NCI-H146 treated with DMSO at 0.1 percent for 48 hours (cell line): ENCODE measurements around the gene FOXE1.

Source experiments
- DNase-seq: peaks from one replicate; lab custom pipeline; 2025; ENCODE audit not compliant: unreplicated experiment; lab: John Stamatoyannopoulos, UW

Gene FOXE1

DNA sequence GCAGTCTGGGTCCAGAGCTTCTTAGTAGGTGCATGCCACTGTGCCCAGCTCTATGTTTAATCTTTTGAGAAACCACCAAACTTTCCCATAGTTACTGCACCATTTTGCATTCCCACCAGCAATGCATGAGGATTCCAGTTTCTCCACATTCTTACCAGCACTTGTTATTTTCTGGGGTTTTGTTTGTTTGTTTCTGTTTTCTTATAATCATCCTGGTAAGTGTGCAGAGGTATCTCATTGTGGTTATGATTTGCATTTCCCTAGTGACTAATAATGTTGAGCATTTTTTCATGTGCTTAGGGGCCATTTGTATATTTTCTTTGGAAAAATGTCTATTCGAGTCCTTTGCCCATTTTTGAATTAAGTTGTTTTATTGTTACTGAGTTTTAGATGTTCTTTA is 11.4 kb downstream of the FOXE1 start:
- DNase-seq: no peak

- no peak for DNase-seq
Measured at GRCh38 chr9:97866300-97866699, 13.3 kb downstream of the FOXE1 start.

DNA sequence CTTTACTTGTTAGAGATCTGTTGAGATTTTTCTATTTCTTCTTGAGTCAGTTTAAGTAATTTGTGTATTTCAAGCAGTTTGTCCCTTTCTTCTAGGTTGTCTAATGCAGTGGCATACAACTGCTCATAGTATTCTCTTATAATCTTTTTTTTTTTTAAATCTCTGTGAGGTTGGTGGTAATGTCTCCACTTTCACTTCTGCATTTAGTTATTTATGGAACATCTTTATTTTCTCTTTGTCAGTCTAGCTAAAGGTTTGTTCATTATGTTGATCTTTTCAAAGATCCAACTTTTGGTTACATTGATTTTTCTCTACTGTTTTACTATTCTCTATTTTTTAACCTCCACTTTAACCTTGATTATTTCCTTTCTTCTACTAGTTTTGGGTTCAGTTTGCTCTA is 13.8 kb downstream of the FOXE1 start:
- no peak for DNase-seq

DNA sequence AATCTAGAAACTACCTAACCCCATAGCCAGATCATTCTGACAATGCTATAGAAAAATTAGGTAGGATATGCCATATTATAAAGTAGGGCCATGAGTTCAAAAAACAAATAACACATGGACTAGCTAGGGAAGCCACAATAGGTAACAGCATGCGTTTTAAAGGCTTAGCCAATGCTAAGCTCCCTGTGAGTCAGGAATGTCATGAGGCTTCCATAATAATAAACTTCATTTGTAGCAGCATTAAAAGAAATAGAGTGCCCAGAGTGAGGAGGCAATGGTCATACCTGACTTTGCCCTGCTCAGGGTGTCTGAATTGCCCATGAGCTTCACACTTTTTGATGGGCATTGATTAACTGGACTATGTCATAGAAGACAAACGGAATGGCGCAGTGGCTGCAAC is 15.8 kb downstream of the FOXE1 start:
- DNase-seq: no peak

DNA sequence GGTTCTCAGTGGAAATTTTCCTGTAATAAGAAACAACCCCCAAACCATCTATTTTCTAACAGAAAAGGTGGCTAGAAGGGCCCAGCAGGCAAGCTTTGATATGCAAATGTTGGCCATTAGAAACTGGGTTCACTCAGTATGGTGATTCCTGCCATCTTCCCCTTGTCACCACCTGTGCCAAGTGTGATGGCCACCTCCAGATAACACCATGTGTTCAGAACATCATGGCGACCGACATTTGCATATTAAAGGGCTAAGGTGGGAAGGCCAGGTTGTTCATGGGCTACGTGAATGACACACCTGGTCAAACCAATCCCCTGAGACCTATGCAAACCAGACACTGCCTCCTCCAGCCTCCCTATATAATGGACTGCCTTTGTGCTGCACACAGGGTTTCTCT is 20.4 kb downstream of the FOXE1 start:
- DNase-seq: peak; percentile 67

- DNase-seq: peak; percentile 60
Measured at GRCh38 chr9:97873882-97874281, 20.9 kb downstream of the FOXE1 start.

GRCh38 chr9:97874624-97875023 is 21.6 kb downstream of the FOXE1 start:
- peak; percentile 65 for DNase-seq

DNA sequence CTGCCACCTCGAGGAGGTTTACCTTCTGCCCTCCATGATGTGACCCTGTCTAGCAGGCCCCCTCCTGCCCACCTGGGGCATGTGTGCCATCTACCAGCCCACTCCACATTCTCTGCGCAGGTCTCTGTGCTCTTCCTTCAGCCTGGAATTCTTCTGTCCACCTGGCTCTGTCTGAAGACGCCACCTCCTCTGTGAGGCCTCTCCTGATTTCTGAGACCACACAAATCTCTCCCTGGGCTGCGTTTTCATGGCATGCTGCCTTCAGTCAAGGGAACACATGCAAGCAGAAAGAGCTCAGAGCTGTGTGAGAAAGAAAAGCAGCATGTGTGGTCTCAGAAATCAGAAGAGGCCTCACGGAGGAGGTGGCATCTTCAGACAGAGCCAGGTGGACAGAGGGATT is 22.1 kb downstream of the FOXE1 start:
- DNase-seq: no peak

- DNase-seq: no peak
Measured at GRCh38 chr9:97876061-97876460, 23.0 kb downstream of the FOXE1 start.

DNA sequence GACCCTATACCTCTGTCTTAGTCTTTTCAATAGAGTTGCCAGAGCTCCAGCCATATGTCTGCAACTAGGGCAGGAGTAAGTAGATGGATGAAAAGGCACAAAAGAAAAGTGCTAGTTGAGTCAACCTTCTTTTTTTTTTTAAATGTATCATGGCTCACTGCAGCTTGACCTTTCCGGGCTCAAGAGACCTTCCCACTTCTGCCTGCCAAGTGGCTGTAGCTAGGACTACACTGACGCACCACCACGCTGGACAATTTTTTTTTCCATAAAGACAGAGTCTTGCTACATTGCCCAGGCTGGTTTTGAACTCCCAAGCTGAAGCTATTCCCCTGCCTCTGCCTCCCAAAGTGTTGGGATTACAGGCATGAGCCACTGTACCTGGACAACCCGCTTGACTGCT is 27.3 kb downstream of the FOXE1 start:
- DNase-seq: no peak

DNA sequence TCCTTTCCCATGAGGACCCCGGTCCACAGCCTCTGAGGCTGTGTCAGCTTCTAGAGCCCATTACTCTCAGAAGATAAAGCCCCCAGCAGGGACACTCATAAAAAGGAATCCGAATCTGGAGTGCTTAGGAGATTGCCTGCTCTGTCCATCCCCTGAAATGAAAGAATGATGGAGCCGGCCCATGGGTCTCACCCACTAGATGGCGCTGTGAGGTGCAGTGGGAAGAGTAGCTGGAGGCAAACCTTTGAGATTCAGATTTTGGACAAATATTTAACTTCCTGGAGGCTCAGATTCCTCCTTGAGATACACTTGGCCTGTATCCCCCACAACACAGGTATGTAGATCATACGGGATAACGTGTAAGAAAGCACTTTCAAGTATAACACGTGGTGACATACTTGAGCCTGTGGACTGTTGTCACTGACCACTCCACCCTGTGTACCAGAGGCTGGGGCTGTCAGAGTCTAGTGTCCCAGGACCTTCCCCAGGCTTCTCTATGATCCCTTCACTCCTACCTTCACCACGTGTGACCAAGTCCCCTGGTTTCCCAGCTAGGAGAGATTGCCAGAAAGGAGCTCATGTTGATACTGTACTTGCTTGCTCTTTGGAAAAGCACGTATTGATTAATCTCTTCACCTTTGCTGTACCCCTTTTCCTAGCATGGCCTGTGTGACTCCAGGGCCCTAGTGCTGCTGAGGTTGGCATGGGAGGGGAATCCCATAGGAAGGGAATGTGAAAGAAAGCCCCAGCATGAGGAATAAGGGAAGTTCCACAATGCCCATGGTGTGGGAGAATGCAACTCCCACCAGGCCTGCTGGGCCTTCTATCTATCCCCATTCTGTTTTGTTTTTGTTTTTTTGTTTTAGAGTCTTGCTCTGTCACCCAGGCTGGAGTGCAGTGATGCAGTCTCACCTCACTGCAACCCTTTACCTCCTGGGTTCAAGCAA is 37.2 kb downstream of the FOXE1 start:
- peak; percentile 1 for DNase-seq

GRCh38 chr9:97891736-97892135 is 38.7 kb downstream of the FOXE1 start:
- no peak for DNase-seq

DNA sequence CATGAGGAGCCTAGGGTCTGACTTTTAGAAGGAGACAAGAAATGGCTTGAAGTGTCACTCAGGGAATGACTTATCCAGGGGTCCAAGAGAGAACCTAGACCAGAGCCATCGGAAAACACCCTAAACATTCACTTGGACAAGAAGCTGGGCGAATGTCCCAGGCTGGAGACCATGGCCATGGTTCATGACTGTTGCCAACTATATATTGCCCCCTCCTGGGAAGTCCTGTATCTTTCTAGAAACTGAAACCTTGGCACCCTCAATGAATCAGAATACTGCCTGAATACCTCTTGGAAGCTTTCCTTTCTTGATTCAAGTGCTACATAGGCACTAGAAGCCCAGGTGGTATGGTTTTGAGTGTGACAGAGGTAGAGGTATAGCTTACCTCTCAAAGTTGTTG is 39.4 kb downstream of the FOXE1 start:
- no peak for DNase-seq

GRCh38 chr9:97895211-97895610 is 42.2 kb downstream of the FOXE1 start:
- no peak for DNase-seq

DNA sequence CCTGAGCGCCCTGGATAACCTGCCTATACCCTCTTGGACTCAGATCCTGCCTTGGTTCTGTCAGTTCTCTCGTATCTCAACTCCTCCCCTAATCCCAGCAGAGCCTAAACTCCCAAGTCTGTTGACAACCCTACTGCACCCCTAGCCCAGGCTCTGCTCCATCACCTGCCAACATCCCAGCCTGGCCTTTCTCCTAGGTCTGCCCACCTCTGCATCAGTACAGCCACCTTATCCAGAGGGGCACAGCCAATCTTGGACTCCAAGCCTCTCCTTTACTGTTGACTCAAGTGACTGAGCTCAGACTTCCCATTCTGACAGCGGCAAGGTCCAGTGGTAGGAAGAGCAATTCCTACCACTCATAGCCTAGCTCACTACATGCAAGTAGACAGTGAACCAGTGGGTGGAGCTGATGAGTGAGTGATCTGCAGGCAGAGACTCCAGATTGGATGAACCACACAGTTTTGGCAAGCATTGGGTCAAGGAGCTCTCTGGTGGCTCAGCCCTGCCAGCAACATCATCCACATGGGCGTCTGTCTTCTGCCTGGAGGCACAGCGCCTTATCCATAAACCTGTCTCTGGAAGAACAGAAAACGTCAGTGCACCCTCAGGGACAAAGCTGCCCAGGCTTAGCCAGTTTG is 42.8 kb downstream of the FOXE1 start:
- DNase-seq: no peak

GRCh38 chr9:97900103-97900737 is 47.2 kb downstream of the FOXE1 start:
- DNase-seq: no peak

- DNase-seq: peak; percentile 21
Measured at GRCh38 chr9:97900738-97901565, 47.9 kb downstream of the FOXE1 start.

DNA sequence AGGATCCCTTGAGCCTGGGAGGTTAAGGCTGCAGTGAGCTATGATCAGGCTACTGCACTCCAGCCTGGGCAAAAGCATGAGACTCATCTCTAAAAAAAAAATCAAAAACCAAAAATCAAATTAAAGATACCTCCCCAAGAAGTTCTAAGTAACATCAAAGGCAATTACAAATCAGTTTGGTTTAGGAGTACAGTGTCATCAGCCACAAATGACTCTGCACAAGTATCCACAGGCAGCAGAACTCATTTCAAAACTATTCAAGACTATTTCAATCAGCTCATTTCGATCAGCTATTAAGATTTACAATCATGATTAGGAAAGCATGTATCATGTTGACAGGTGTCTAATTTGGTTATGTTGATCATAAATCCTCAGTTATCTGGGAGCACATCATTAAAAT is 50.2 kb downstream of the FOXE1 start:
- no peak for DNase-seq

- DNase-seq: no peak
Measured at GRCh38 chr9:97904725-97905124, 51.7 kb downstream of the FOXE1 start.

DNA sequence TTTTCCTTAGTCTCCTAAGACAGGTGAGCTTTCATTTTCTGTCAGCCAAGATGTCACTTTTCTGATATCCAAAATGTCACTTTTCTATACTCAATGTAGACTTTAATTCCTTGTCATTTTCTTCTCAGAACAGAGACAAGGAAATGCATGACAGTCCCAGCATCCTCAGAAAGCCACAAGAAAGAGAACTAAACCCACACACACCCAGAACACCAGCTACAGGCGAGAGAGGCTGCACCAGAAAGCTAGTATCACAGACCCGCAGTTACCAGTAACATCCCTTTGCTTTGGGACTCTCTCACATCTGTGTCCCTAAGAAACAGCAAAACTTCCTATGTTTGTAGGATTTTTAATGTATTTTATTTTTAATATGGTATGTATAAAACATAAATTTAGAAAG is 52.2 kb downstream of the FOXE1 start:
- DNase-seq: no peak
